Liver (tissue), 9 donors: Measurements from ENCODE around the gene MYO16. TPM values are rescaled to one million over a fixed set of nuclear protein-coding genes. Genes with fewer than 3 reads are reported as not detected.
A peak's percentile ranks its signal among the peaks of the same experiment; 100 is the strongest.

Experiments
- DNase-seq: peaks from one replicate; pipeline ENCODE4 v3.0.0-alpha.2; 2017; ENCODE audit warnings: low spot score
- H3K27ac ChIP-seq, 2 donors: one replicate each; pipeline ENCODE4 v1.7.0; 2013; ENCODE audit warnings: inconsistent platforms in 2 of 2, low read length in 2 of 2, control low read depth in 1 of 2, low read depth in 1 of 2, mild to moderate bottlenecking in 1 of 2
- H3K27me3 ChIP-seq, 4 donors: one replicate each; pipeline versions ENCODE4 v1.6.1 to v1.7.0; 2013; ENCODE audit warnings: low read length in 3 of 4, inconsistent platforms in 1 of 4, mild to moderate bottlenecking in 1 of 4, moderate library complexity in 1 of 4; ENCODE audit not compliant: control insufficient read depth in 4 of 4, insufficient read depth in 4 of 4
- H3K36me3 ChIP-seq, 4 donors: one replicate each; pipeline versions ENCODE4 v1.6.1 to v1.7.0; 2013; ENCODE audit warnings: low read length in 3 of 4, mild to moderate bottlenecking in 3 of 4, low read depth in 1 of 4, moderate library complexity in 1 of 4; ENCODE audit not compliant: control insufficient read depth in 4 of 4, insufficient read depth in 3 of 4
- H3K4me1 ChIP-seq, 4 donors: one replicate each; pipeline versions ENCODE4 v1.6.1 to v1.7.0; 2013; ENCODE audit warnings: low read length in 3 of 4, mild to moderate bottlenecking in 3 of 4, moderate library complexity in 1 of 4; ENCODE audit not compliant: control insufficient read depth in 4 of 4, insufficient read depth in 4 of 4
- H3K4me3 ChIP-seq, 3 donors: one replicate each; pipeline versions ENCODE4 v1.6.1 to v1.7.0; 2013; ENCODE audit warnings: low read length in 3 of 3, control low read depth in 1 of 3, low read depth in 1 of 3, mild to moderate bottlenecking in 1 of 3
- H3K9ac ChIP-seq, 2 donors: one replicate each; pipeline ENCODE4 v1.7.0; 2013; ENCODE audit warnings: low read length in 2 of 2, mild to moderate bottlenecking in 2 of 2, moderate library complexity in 2 of 2, control low read depth in 1 of 2, low read depth in 1 of 2
- H3K9me3 ChIP-seq, 4 donors: one replicate each; pipeline versions ENCODE4 v1.6.1 to v1.7.0; 2013; ENCODE audit warnings: low read length in 3 of 4; ENCODE audit not compliant: control insufficient read depth in 4 of 4
- CTCF ChIP-seq: fragments of 150-350 bp; IDR thresholded peaks from 2 replicates; pipeline ENCODE4 v1.5.1; 2017; ENCODE audit warnings: improper control_type of control experiment, low read depth, low read length; ENCODE audit not compliant: missing input control
- EGR1 ChIP-seq, 2 donors: IDR thresholded peaks; 2 replicates each; pipeline ENCODE4 v1.6.1; 2016 to 2018; ENCODE audit warnings: antibody characterized with exemption in 2 of 2, low read depth in 2 of 2
- FOXA1 ChIP-seq: IDR thresholded peaks from 2 replicates; pipeline ENCODE4 v1.6.1; 2016; ENCODE audit warnings: antibody characterized with exemption
- FOXA2 ChIP-seq: IDR thresholded peaks from 2 replicates; pipeline ENCODE4 v1.6.1; 2016; ENCODE audit warnings: antibody characterized with exemption
- GABPA ChIP-seq, 2 donors: IDR thresholded peaks in 1 of 2; conservative IDR thresholded peaks in 1 of 2; 2 replicates each; pipeline ENCODE4 v1.6.1; 2016; ENCODE audit warnings: antibody characterized with exemption in 2 of 2, mild to moderate bottlenecking in 1 of 2, moderate library complexity in 1 of 2
- HNF4A ChIP-seq, 2 donors: conservative IDR thresholded peaks; 2 replicates each; pipeline ENCODE4 v1.6.1; 2016; ENCODE audit warnings: antibody characterized with exemption in 2 of 2, mild to moderate bottlenecking in 2 of 2
- HNF4G ChIP-seq: IDR thresholded peaks from 2 replicates; pipeline ENCODE4 v1.6.1; 2016; ENCODE audit warnings: antibody characterized with exemption
- JUND ChIP-seq, 2 donors: IDR thresholded peaks; 2 replicates each; pipeline ENCODE4 v1.6.1; 2016; ENCODE audit warnings: antibody characterized with exemption in 2 of 2
- MAX ChIP-seq: IDR thresholded peaks from 2 replicates; pipeline ENCODE4 v1.6.1; 2016; ENCODE audit warnings: antibody characterized with exemption
- NR2F2 ChIP-seq: IDR thresholded peaks from 2 replicates; pipeline ENCODE4 v1.6.1; 2016; ENCODE audit warnings: antibody characterized with exemption
- RAD21 ChIP-seq, 2 donors: IDR thresholded peaks; 2 replicates each; pipeline ENCODE4 v1.6.1; 2016; ENCODE audit warnings: antibody characterized with exemption in 2 of 2, mild to moderate bottlenecking in 2 of 2
- REST ChIP-seq: IDR thresholded peaks from 2 replicates; pipeline ENCODE4 v1.6.1; 2016; ENCODE audit warnings: antibody characterized with exemption, mild to moderate bottlenecking
- RXRA ChIP-seq, 2 donors: IDR thresholded peaks; 2 replicates each; pipeline ENCODE4 v1.6.1; 2017 to 2018; ENCODE audit warnings: antibody characterized with exemption in 2 of 2, mild to moderate bottlenecking in 1 of 2
- SP1 ChIP-seq: IDR thresholded peaks from 2 replicates; pipeline ENCODE4 v1.6.1; 2018; ENCODE audit warnings: antibody characterized with exemption, mild to moderate bottlenecking
- TAF1 ChIP-seq: conservative IDR thresholded peaks from 2 replicates; pipeline ENCODE4 v1.6.1; 2016; ENCODE audit warnings: antibody characterized with exemption, mild to moderate bottlenecking
- YY1 ChIP-seq: IDR thresholded peaks from 2 replicates; pipeline ENCODE4 v1.6.1; 2016; ENCODE audit warnings: antibody characterized with exemption, mild to moderate bottlenecking
- WGBS: extraction: QIAGEN DNeasy Blood & Tissue Kit; methylation state at CpG from one replicate; pipeline ENCODE4 v1.1.7; 2013; 5-methylcytosine and 5-hydroxymethylcytosine counted together
- polyA plus RNA-seq, 2 donors: library from polyadenylated mRNA; stranded (reverse) in 1 of 2; unstranded in 1 of 2; fragments of 200-250 nt in 1 of 2; fragments of >200 nt in 1 of 2; fragmentation: Nextera tagmentation in 1 of 2; extraction: Ambion mirVana in 1 of 2; gene quantifications; one replicate each; pipeline versions ENCODE4 v1.2.1 to v1.2.3, GENCODE V29; 2013 to 2015
- total RNA-seq, 2 donors: library from RNA; depleted of rRNA; stranded (reverse); fragments of >200 nt; gene quantifications; one replicate each; pipeline ENCODE4 v1.2.3, GENCODE V29; 2014
- TF ChIP-seq, protein P1 (sequence below): IDR thresholded peaks from 2 replicates; pipeline ENCODE4 v1.6.1; 2016; ENCODE audit warnings: antibody characterized with exemption
- TF ChIP-seq, protein P2 (sequence below): IDR thresholded peaks from 2 replicates; pipeline ENCODE4 v1.6.1; 2016; ENCODE audit warnings: antibody characterized with exemption
- donor health status: healthy.
- donor health status: healthy.
- donor health status: healthy.
- donor health status: healthy.
- donor health status: healthy.

Gene MYO16
- total and polyA plus RNA-seq, 4 donors = 0.37 to 1.1 (median 0.68) TPM

GRCh38 chr13:109192306-109192705 lies 562.9 kb downstream of the MYO16 start:
- no peak for DNase-seq
- H3K9ac ChIP-seq = no peak overlapping the region
- no peak overlapping the region for H3K27ac ChIP-seq
- no peaks in the 10 kb centered on the region for H3K4me1 ChIP-seq
- no peaks in the 10 kb centered on the region for H3K27me3 ChIP-seq
- no peaks in the 10 kb centered on the region for H3K36me3 ChIP-seq
- TF ChIP-seq NR2F2 (no peak), REST (no peak), TAF1 (no peak), SP1 (no peak), HNF4A (conservative IDR thresholded peaks at IDR 0.05) (no peak), CTCF (no peak), EGR1 (IDR thresholded peaks at IDR 0.05; ENCODE audit: low read depth in 2 of 2) (no peak), HNF4G (no peak), JUND (IDR thresholded peaks at IDR 0.05) (no peak), YY1 (no peak), FOXA2 (no peak), RXRA (IDR thresholded peaks at IDR 0.05) (no peak), RAD21 (IDR thresholded peaks at IDR 0.05) (no peak), MAX (no peak), GABPA (IDR thresholded peaks at IDR 0.05 in 1 of 2, conservative IDR thresholded peaks at IDR 0.05 in 1 of 2) (no peak), FOXA1 (no peak)
- TF ChIP-seq, protein P1, sequence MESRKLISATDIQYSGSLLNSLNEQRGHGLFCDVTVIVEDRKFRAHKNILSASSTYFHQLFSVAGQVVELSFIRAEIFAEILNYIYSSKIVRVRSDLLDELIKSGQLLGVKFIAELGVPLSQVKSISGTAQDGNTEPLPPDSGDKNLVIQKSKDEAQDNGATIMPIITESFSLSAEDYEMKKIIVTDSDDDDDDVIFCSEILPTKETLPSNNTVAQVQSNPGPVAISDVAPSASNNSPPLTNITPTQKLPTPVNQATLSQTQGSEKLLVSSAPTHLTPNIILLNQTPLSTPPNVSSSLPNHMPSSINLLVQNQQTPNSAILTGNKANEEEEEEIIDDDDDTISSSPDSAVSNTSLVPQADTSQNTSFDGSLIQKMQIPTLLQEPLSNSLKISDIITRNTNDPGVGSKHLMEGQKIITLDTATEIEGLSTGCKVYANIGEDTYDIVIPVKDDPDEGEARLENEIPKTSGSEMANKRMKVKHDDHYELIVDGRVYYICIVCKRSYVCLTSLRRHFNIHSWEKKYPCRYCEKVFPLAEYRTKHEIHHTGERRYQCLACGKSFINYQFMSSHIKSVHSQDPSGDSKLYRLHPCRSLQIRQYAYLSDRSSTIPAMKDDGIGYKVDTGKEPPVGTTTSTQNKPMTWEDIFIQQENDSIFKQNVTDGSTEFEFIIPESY = no peak
- TF ChIP-seq, protein P2, sequence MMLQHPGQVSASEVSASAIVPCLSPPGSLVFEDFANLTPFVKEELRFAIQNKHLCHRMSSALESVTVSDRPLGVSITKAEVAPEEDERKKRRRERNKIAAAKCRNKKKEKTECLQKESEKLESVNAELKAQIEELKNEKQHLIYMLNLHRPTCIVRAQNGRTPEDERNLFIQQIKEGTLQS = no peak
- no peak overlapping the region for H3K4me3 ChIP-seq
- no peaks in the 10 kb centered on the region for H3K9me3 ChIP-seq

- no peaks in the 10 kb centered on the region for H3K36me3 ChIP-seq
- no peak overlapping the region for H3K9ac ChIP-seq
- WGBS = 90% methylated on average over 9 of the region's 9 CpGs
- no peaks in the 10 kb centered on the region for H3K9me3 ChIP-seq
- no peak for DNase-seq
- peak in 1 of 2 donors; percentile 24 for TF ChIP-seq RAD21 (IDR thresholded peaks at IDR 0.05)
- TF ChIP-seq, protein P1 = no peak
- H3K4me3 ChIP-seq = no peak overlapping the region
- H3K27ac ChIP-seq = no peak overlapping the region
- H3K4me1 ChIP-seq = no peaks in the 10 kb centered on the region
- no peaks in the 10 kb centered on the region for H3K27me3 ChIP-seq
Measured at GRCh38 chr13:109196948-109197347, 567.5 kb downstream of the MYO16 start.
